Testis (tissue), 3 donors: ENCODE data around the gene IFFO2. TPM values are rescaled to one million over a fixed set of nuclear protein-coding genes. Genes with fewer than 3 reads are reported as not detected.

ENCODE experiments used
- DNase-seq: peaks from one replicate; pipeline ENCODE4 v3.0.0-alpha.2; 2019
- H3K27ac ChIP-seq, 2 donors: fragments of 200-600 bp; sonication (generic); one replicate each; pipeline ENCODE4 v1.5.1; 2019
- H3K27me3 ChIP-seq: fragments of 200-600 bp; sonication (generic); one replicate; pipeline ENCODE4 v1.5.1; 2019
- H3K36me3 ChIP-seq: fragments of 200-600 bp; sonication (generic); one replicate; pipeline ENCODE4 v1.5.1; 2017; ENCODE audit warnings: low read depth; ENCODE audit errors: missing control alignments
- H3K4me1 ChIP-seq: fragments of 200-600 bp; sonication (generic); one replicate; pipeline ENCODE4 v1.5.1; 2019
- H3K4me3 ChIP-seq, 2 donors: fragments of 200-600 bp; sonication (generic); one replicate each; pipeline ENCODE4 v1.5.1; 2017 to 2019
- H3K9me3 ChIP-seq: fragments of 200-600 bp; sonication (generic); one replicate; pipeline ENCODE4 v1.5.1; 2017
- POLR2A ChIP-seq: fragments of 450-650 bp; IDR thresholded peaks from one replicate; pipeline ENCODE4 v1.6.1; 2017; ENCODE audit warnings: antibody characterized with exemption, mild to moderate bottlenecking, moderate library complexity
- WGBS, 2 donors: methylation state at CpG; one replicate each; pipeline ENCODE4 v1.1.5; 2018; 5-methylcytosine and 5-hydroxymethylcytosine counted together
- intact Hi-C: fragments of 100-400 bp; cut with DNase I; formaldehyde crosslinking; loops from one replicate; pipeline ENCODE4 v1.15.1; 2023; ENCODE audit warnings: low total_unique reads
- polyA plus RNA-seq: library from polyadenylated mRNA; stranded (reverse); fragments of 350-450 nt; fragmentation: Illumina TruSeq; extraction: RNeasy Lipid Tissue Mini Kit (QIAGEN cat#74804); gene quantifications from one replicate; pipeline ENCODE4 v1.2.3, GENCODE V29; 2014; ENCODE audit warnings: low read depth, low replicate concordance; ENCODE audit not compliant: insufficient read depth
- total RNA-seq, 2 donors: library from RNA; depleted of rRNA; stranded (reverse); fragments of >200 nt; gene quantifications; one replicate each; pipeline ENCODE4 v1.2.3, GENCODE V29; 2016
- TF ChIP-seq, protein P1 (sequence below), 3 experiments: fragments of 450-650 bp in 2 of 3; fragments of 200-600 bp in 1 of 3; sonication (generic) in 1 of 3; IDR thresholded peaks; one replicate each; pipeline ENCODE4 v1.5.1; 2016 to 2019; ENCODE audit warnings: antibody characterized with exemption in 3 of 3, mild to moderate bottlenecking in 2 of 3, moderate library complexity in 1 of 3

IFFO2 gene
- total and polyA plus RNA-seq, 3 donors from 2014 or later = 5.0 to 8.5 (median 5.6) TPM

DNA sequence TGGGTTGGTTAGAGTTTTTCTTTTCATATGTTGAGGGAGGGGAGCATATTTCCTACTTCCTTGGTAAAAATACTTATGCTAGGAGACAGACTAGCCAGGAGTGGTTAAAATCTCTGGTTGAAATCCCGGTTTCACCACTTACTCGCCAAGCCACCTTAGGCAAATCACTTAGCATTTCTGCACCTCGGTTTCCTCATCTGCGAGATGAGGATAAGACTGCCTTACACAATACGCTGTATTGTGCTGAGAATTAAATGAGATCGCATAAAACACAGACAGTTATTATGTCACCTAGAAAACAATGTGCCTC lies 1.4 kb downstream of the IFFO2 start:
- WGBS, 2 donors = 27 to 37% methylated on average over 6 of the region's 6 CpGs
- peaks cover 29% of the 10 kb centered on the region for H3K4me1 ChIP-seq
- H3K27ac ChIP-seq = no peak overlapping the region
- TF ChIP-seq, protein P1, sequence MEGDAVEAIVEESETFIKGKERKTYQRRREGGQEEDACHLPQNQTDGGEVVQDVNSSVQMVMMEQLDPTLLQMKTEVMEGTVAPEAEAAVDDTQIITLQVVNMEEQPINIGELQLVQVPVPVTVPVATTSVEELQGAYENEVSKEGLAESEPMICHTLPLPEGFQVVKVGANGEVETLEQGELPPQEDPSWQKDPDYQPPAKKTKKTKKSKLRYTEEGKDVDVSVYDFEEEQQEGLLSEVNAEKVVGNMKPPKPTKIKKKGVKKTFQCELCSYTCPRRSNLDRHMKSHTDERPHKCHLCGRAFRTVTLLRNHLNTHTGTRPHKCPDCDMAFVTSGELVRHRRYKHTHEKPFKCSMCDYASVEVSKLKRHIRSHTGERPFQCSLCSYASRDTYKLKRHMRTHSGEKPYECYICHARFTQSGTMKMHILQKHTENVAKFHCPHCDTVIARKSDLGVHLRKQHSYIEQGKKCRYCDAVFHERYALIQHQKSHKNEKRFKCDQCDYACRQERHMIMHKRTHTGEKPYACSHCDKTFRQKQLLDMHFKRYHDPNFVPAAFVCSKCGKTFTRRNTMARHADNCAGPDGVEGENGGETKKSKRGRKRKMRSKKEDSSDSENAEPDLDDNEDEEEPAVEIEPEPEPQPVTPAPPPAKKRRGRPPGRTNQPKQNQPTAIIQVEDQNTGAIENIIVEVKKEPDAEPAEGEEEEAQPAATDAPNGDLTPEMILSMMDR (IDR thresholded peaks at IDR 0.05) = no peak
- no peak for TF ChIP-seq POLR2A
- intact Hi-C loops = no loop called here
- H3K4me3 ChIP-seq = peak overlapping the region; percentile 62 to 78
- no peak for DNase-seq
- H3K9me3 ChIP-seq = no peaks in the 10 kb centered on the region
- no peaks in the 10 kb centered on the region for H3K36me3 ChIP-seq
- H3K27me3 ChIP-seq = no peaks in the 10 kb centered on the region

DNA sequence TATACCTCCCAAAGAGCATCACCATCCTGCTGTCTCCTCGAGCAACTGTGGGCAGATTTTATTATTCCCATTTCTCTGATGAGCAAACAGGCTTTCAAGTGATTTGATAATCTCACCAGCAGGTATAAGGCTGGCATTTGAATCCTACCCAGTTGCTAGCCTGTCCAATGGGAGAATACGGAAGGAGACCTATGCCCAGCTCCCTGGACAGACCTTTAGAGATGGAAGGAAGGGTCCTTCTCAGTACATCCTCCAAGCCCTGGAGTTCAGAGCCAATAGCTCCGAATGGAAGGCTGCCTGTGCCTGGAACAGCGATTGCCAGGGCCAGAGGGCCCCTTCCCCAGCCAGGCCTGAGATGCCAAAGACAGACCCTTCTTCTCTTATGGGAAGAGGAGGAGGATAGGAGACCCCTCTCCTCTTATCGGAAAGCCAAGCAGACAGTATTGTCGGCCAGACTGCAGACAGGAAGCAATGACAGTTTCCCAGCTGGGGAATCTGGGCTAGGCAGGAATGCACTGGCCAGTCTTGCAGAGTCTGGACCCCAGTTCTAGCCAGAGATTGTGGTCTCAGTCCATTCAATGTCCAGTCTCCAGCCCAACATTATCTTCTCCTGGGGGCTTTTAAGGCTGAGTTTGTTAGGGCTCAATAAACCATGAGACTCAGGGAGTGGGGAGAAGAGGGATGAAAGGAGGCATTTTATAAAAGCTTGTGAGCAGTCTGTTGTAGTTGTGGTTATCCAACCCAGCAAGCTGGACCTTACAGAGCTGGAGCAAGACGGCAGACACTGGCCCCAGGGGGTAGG lies 2.0 kb downstream of the IFFO2 start:
- TF ChIP-seq POLR2A = no peak
- TF ChIP-seq, protein P1 (IDR thresholded peaks at IDR 0.05) = no peak
- intact Hi-C loops = no loop called here
- H3K4me3 ChIP-seq = peak overlapping the region in 1 of 2 donors; percentile 62
- no peak overlapping the region for H3K27ac ChIP-seq
- H3K4me1 ChIP-seq = peaks cover 35% of the 10 kb centered on the region
- no peaks in the 10 kb centered on the region for H3K36me3 ChIP-seq
- no peak for DNase-seq
- 45 to 52% methylated on average over 7 of the region's 7 CpGs for WGBS, 2 donors
- H3K9me3 ChIP-seq = no peaks in the 10 kb centered on the region
- no peaks in the 10 kb centered on the region for H3K27me3 ChIP-seq

DNA sequence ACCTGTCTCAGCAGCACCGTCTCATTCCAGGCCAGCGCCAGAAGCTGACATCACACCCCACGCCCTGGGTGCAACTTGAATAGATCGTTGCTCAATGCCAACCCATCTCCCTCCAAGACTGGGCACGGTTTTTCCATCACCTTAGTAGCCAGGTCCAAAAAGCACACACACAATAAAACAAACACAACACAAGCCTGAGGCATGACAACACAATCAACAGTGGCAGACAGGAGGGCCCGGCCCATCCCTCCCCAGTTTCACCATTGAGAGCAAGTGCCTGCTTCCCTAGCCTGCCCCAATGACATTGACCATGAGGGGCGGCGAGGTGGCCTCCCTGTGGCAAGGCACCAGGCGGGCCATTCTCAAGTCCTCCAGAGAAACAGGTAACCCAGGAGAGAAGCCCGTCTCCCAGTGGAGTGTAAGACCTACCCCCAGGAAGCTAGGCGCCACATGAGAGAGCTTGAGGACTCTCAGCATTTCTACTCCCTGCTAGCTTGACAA lies 2.7 kb downstream of the IFFO2 start:
- Histone ChIP-seq H3K9me3 (no peaks in the 10 kb centered on the region), H3K4me1 (peaks cover 37% of the 10 kb centered on the region), H3K27ac (no peak overlapping the region), H3K27me3 (no peaks in the 10 kb centered on the region), H3K4me3 (no peak overlapping the region), H3K36me3 (no peaks in the 10 kb centered on the region)
- TF ChIP-seq, protein P1 (IDR thresholded peaks at IDR 0.05) = no peak
- no peak for TF ChIP-seq POLR2A
- DNase-seq = no peak
- WGBS, 2 donors = 88 to 98% methylated on average over 8 to 11 of the region's 11 CpGs
- intact Hi-C loops = no loop called here

DNA sequence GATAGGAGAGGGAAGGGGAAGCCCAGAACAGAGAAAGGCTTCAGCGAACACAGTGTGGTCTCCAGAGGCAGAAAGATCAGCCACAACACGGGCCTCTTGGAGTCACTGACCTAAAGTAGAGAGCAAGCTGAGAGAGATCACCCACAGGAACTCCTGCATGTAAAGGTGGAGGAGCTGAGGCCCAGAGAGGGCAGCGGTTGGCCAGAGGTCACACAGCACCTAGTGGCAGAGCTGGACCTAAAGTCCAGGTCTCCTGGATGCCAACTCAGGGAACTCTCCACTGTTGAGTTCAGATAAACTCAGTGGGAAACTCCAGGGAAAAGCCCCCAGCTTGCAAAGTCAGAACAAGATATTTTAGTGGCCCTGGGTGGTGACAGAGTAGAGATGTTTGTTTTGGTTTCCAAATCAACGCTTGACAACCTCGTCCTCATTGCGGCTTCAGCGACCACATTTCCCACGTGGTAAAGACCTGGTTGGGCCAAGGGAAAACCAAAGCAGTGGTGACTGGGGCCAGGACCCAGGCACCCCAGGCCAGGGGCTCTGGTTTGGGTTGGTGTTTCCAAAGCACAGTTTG lies 4.6 kb downstream of the IFFO2 start:
- no peak for TF ChIP-seq POLR2A
- TF ChIP-seq, protein P1 (IDR thresholded peaks at IDR 0.05) = no peak
- Histone ChIP-seq H3K9me3 (no peaks in the 10 kb centered on the region), H3K4me3 (no peak overlapping the region), H3K27me3 (no peaks in the 10 kb centered on the region), H3K27ac (no peak overlapping the region), H3K4me1 (peaks cover 31% of the 10 kb centered on the region), H3K36me3 (no peaks in the 10 kb centered on the region)
- intact Hi-C loops = no loop called here
- WGBS, 2 donors = 78 to 92% methylated on average over 5 to 8 of the region's 8 CpGs
- no peak for DNase-seq
